ENCODE results near the gene IL12RB1.
"Not testable (repeated sequence)": the region's sequence is repeated elsewhere in the genome, so short reads cannot be mapped to it uniquely, and the experiment has no call there.

Gene IL12RB1

GRCh38 chr19:18091217-18091608 is 4.5 kb upstream of the IL12RB1 start:
- peak; percentile 72 for DNase-seq (ENCODE audit: extremely low read depth, insufficient read length)
- TF ChIP-seq CTCF (IDR thresholded peaks at IDR 0.05; ENCODE audit: insufficient read depth, low read length, poor library complexity, severe bottlenecking), result no peak

GRCh38 chr19:18090545-18091216 is 3.9 kb upstream of the IL12RB1 start:
- no peak for TF ChIP-seq CTCF (IDR thresholded peaks at IDR 0.05; ENCODE audit: insufficient read depth, low read length, poor library complexity, severe bottlenecking)
- Histone ChIP-seq H3K4me3 (replicated peaks; ENCODE audit: low read depth, low read length) (no peak overlapping the region), H3K27me3 (replicated peaks; ENCODE audit: control insufficient read depth, insufficient read depth, low read length) (no peaks in the 10 kb centered on the region), H3K36me3 (ENCODE audit: control insufficient read depth, insufficient read depth, low read length) (no peaks in the 10 kb centered on the region; the same call in 1 of the 2 replicates)
- DNase-seq (ENCODE audit: extremely low read depth, insufficient read length), result no peak

More at GRCh38 chr19:18091217-18091608, 4.5 kb upstream of the IL12RB1 start:
- Histone ChIP-seq H3K36me3 (ENCODE audit: control insufficient read depth, insufficient read depth, low read length) (no peaks in the 10 kb centered on the region; the same call in 1 of the 2 replicates), H3K4me3 (replicated peaks; ENCODE audit: low read depth, low read length) (no peak overlapping the region), H3K27me3 (replicated peaks; ENCODE audit: control insufficient read depth, insufficient read depth, low read length) (no peaks in the 10 kb centered on the region)

- peak; percentile 31 for DNase-seq (ENCODE audit: extremely low read depth, insufficient read length)
- TF ChIP-seq CTCF (IDR thresholded peaks at IDR 0.05; ENCODE audit: insufficient read depth, low read length, poor library complexity, severe bottlenecking), result no peak
- Histone ChIP-seq H3K36me3 (ENCODE audit: control insufficient read depth, insufficient read depth, low read length) (no peaks in the 10 kb centered on the region; the same call in 1 of the 2 replicates), H3K27me3 (replicated peaks; ENCODE audit: control insufficient read depth, insufficient read depth, low read length) (no peaks in the 10 kb centered on the region), H3K4me3 (replicated peaks; ENCODE audit: low read depth, low read length) (no peak overlapping the region)
Observed at GRCh38 chr19:18089726-18090125, 3.0 kb upstream of the IL12RB1 start.

GRCh38 chr19:18089096-18089541 is 2.4 kb upstream of the IL12RB1 start:
- peak; percentile 53 for DNase-seq (ENCODE audit: extremely low read depth, insufficient read length)
- not testable (repeated sequence) for H3K27me3 ChIP-seq (replicated peaks; ENCODE audit: control insufficient read depth, insufficient read depth, low read length); H3K4me3 ChIP-seq (replicated peaks; ENCODE audit: low read depth, low read length); H3K36me3 ChIP-seq (ENCODE audit: control insufficient read depth, insufficient read depth, low read length)

GRCh38 chr19:18085702-18086457 is 854 bp downstream of the IL12RB1 start:
- DNase-seq (ENCODE audit: extremely low read depth, insufficient read length), result no peak
- Histone ChIP-seq H3K27me3 (replicated peaks; ENCODE audit: control insufficient read depth, insufficient read depth, low read length) (no peaks in the 10 kb centered on the region), H3K36me3 (ENCODE audit: control insufficient read depth, insufficient read depth, low read length) (peaks cover 2% of the 10 kb centered on the region), H3K4me3 (replicated peaks; ENCODE audit: low read depth, low read length) (peak overlapping the region; percentile 77)
- no peak for TF ChIP-seq CTCF (IDR thresholded peaks at IDR 0.05; ENCODE audit: insufficient read depth, low read length, poor library complexity, severe bottlenecking)

GRCh38 chr19:18083929-18084684 is 2.6 kb downstream of the IL12RB1 start:
- H3K27me3 ChIP-seq (replicated peaks; ENCODE audit: control insufficient read depth, insufficient read depth, low read length), result no peaks in the 10 kb centered on the region
- no peak for DNase-seq (ENCODE audit: extremely low read depth, insufficient read length)
- H3K36me3 ChIP-seq (ENCODE audit: control insufficient read depth, insufficient read depth, low read length), result peaks cover 6% of the 10 kb centered on the region
- no peak for TF ChIP-seq CTCF (IDR thresholded peaks at IDR 0.05; ENCODE audit: insufficient read depth, low read length, poor library complexity, severe bottlenecking)
- H3K4me3 ChIP-seq (replicated peaks; ENCODE audit: low read depth, low read length), result no peak overlapping the region

All from GM06990 (cell line).